ENCODE measurements around the gene NNT.

NNT gene

DNA sequence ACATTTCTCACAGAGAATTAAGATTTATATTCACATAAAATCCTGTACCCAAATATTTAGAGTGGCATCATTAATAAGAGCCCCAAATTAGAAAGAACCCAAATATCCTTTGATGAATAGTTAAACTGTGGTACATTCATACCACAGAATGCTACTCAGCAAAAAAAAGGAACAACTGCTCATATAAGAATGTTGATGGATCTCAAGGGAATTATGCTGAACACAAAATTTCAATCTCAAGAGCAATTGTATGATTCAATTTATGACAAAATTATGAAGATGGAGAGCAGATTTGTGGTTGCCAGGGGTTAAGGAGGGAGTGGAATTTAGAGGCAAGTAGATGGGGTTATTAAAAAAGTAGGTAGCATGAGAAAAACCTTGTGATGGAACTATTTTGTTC is 41.6 kb upstream of the NNT start:
- H3K27me3 ChIP-seq (ENCODE audit: low read length), result no peaks in the 10 kb centered on the region
- no peak for TF ChIP-seq EZH2phosphoT487 (conservative IDR thresholded peaks at IDR 0.05; ENCODE audit: low read length)
- TF ChIP-seq, protein P1, sequence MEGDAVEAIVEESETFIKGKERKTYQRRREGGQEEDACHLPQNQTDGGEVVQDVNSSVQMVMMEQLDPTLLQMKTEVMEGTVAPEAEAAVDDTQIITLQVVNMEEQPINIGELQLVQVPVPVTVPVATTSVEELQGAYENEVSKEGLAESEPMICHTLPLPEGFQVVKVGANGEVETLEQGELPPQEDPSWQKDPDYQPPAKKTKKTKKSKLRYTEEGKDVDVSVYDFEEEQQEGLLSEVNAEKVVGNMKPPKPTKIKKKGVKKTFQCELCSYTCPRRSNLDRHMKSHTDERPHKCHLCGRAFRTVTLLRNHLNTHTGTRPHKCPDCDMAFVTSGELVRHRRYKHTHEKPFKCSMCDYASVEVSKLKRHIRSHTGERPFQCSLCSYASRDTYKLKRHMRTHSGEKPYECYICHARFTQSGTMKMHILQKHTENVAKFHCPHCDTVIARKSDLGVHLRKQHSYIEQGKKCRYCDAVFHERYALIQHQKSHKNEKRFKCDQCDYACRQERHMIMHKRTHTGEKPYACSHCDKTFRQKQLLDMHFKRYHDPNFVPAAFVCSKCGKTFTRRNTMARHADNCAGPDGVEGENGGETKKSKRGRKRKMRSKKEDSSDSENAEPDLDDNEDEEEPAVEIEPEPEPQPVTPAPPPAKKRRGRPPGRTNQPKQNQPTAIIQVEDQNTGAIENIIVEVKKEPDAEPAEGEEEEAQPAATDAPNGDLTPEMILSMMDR (IDR thresholded peaks at IDR 0.05; ENCODE audit: insufficient read depth, low read length, poor library complexity, severe bottlenecking), result no peak
- H3F3A ChIP-seq (ENCODE audit: insufficient read depth), result peaks cover 8% of the 10 kb centered on the region; the same call in 1 of the 2 replicates
- H3K9me3 ChIP-seq (ENCODE audit: insufficient read depth, low read length), result no peaks in the 10 kb centered on the region
- H3K4me3 ChIP-seq (ENCODE audit: insufficient read depth, low read length, poor library complexity, severe bottlenecking), result no peak overlapping the region
- H4K20me1 ChIP-seq (ENCODE audit: low read depth, low read length), result no peaks in the 10 kb centered on the region
- H3K79me2 ChIP-seq (ENCODE audit: insufficient read depth, low read length), result peaks cover under 1% of the 10 kb centered on the region
- H2AFZ ChIP-seq (ENCODE audit: low read depth, low read length, severe bottlenecking), result no peak overlapping the region
- no peak overlapping the region for H3K9ac ChIP-seq (ENCODE audit: low read length)
- H3K4me2 ChIP-seq (ENCODE audit: low read depth, low read length, poor library complexity, severe bottlenecking), result no peak overlapping the region
- no peak overlapping the region for H3K27ac ChIP-seq (ENCODE audit: low read depth, low read length)
- H3K36me3 ChIP-seq (ENCODE audit: low read length), result no peaks in the 10 kb centered on the region
- H3K9me2 ChIP-seq (replicated peaks; ENCODE audit: insufficient read depth, low read length), result no peaks in the 10 kb centered on the region

- Histone ChIP-seq H3F3A (ENCODE audit: insufficient read depth) (peaks cover 5% of the 10 kb centered on the region; the same call in 1 of the 2 replicates), H3K4me2 (ENCODE audit: low read depth, low read length, poor library complexity, severe bottlenecking) (no peak overlapping the region), H3K27me3 (ENCODE audit: low read length) (no peaks in the 10 kb centered on the region), H3K79me2 (ENCODE audit: insufficient read depth, low read length) (no peaks in the 10 kb centered on the region), H3K9me2 (replicated peaks; ENCODE audit: insufficient read depth, low read length) (no peaks in the 10 kb centered on the region), H3K4me3 (ENCODE audit: insufficient read depth, low read length, poor library complexity, severe bottlenecking) (no peak overlapping the region), H3K27ac (ENCODE audit: low read depth, low read length) (no peak overlapping the region), H2AFZ (ENCODE audit: low read depth, low read length, severe bottlenecking) (no peak overlapping the region), H3K9me3 (ENCODE audit: insufficient read depth, low read length) (no peaks in the 10 kb centered on the region), H3K36me3 (ENCODE audit: low read length) (no peaks in the 10 kb centered on the region), H4K20me1 (ENCODE audit: low read depth, low read length) (no peaks in the 10 kb centered on the region), H3K9ac (ENCODE audit: low read length) (no peak overlapping the region)
- TF ChIP-seq, protein P1 (IDR thresholded peaks at IDR 0.05; ENCODE audit: insufficient read depth, low read length, poor library complexity, severe bottlenecking), result no peak
- TF ChIP-seq EZH2phosphoT487 (conservative IDR thresholded peaks at IDR 0.05; ENCODE audit: low read length), result no peak
Observed at GRCh38 chr5:43563321-43563720, 39.7 kb upstream of the NNT start.

DNA sequence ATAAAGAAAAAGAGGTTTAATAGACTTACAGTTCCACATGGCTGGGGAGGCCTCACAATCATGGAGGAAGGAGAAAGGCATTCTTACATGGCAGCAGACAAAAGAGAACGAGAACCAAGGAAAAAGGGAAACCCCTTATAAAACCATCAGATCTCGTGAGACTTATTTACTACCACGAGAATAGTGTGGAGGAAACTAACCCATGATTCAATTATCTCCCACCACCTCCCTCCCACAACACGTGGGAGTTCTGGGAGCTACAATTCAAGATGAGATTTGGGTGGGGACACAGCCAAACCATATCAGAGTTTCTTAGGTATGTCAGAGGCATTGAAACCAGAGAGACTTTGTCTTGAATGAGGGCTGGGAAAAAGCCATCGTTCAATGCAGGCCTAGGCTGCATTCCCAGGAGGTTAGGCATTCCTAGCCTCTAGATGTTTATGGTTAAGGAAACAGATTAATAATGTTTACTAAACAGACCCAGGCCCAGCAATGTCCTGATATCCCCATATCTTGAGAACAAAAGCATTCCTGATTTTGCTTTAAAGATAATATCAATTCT is 38.6 kb upstream of the NNT start:
- H2AFZ ChIP-seq (ENCODE audit: low read depth, low read length, severe bottlenecking), result no peak overlapping the region

More for the DNA sequence above, 38.6 kb upstream of the NNT start:
- TF ChIP-seq, protein P1 (IDR thresholded peaks at IDR 0.05; ENCODE audit: insufficient read depth, low read length, poor library complexity, severe bottlenecking), result no peak
- TF ChIP-seq EZH2phosphoT487 (conservative IDR thresholded peaks at IDR 0.05; ENCODE audit: low read length), result no peak
- Histone ChIP-seq H3K36me3 (ENCODE audit: low read length) (no peaks in the 10 kb centered on the region), H3K4me3 (ENCODE audit: insufficient read depth, low read length, poor library complexity, severe bottlenecking) (no peak overlapping the region), H3F3A (ENCODE audit: insufficient read depth) (no peaks in the 10 kb centered on the region), H3K27ac (ENCODE audit: low read depth, low read length) (no peak overlapping the region), H3K4me2 (ENCODE audit: low read depth, low read length, poor library complexity, severe bottlenecking) (no peak overlapping the region), H3K9me3 (ENCODE audit: insufficient read depth, low read length) (no peaks in the 10 kb centered on the region), H3K79me2 (ENCODE audit: insufficient read depth, low read length) (no peaks in the 10 kb centered on the region), H3K9me2 (replicated peaks; ENCODE audit: insufficient read depth, low read length) (no peaks in the 10 kb centered on the region), H4K20me1 (ENCODE audit: low read depth, low read length) (no peaks in the 10 kb centered on the region), H3K27me3 (ENCODE audit: low read length) (no peaks in the 10 kb centered on the region), H3K9ac (ENCODE audit: low read length) (no peak overlapping the region)

Measured in SU-DHL-6 (cell line).